IMR-90 (cell line): ENCODE results near the gene NETO2. TPM values are rescaled to one million over a fixed set of nuclear protein-coding genes. Genes with fewer than 3 reads are reported as not detected.

Source experiments
- ATAC-seq: fragments of 200-7000 bp; cut with Tn5 transposase; 2 replicates; pipeline ENCODE4 v1.9.1; 2020; ENCODE audit warnings: low read depth, mild to moderate bottlenecking, moderate library complexity
- BruUV-seq: library from RNA; stranded (reverse); fragments of 400-500 nt; replicated peaks from 2 replicates; lab custom pipeline; 2021; lab: Mats Ljungman, UMichigan
- CTCF ChIA-PET: fragments of 300-600 bp; formaldehyde crosslinking; extraction: SDS; loops from one replicate; lab custom pipeline; 2021; ENCODE audit warnings: antibody characterized with exemption; lab: Yijun Ruan, JAX
- POLR2A ChIA-PET: fragments of 300-600 bp; sonication (Branson Sonifier 250); formaldehyde crosslinking; loops from one replicate; lab custom pipeline; 2022; ENCODE audit warnings: antibody characterized with exemption; ENCODE audit not compliant: unreplicated experiment; lab: Charles Lee
- DNase-seq: peaks from one replicate; pipeline ENCODE4 v3.0.0; 2013
- H2AFZ ChIP-seq: replicated peaks from 2 replicates; pipeline ENCODE3; 2013; ENCODE audit warnings: low read length, mild to moderate bottlenecking; ENCODE audit not compliant: poor library complexity
- H2AK5ac ChIP-seq: 2 replicates; pipeline ENCODE4 v1.6.1; 2013; ENCODE audit warnings: low read depth, low read length, inconsistent platforms
- H2AK9ac ChIP-seq: replicated peaks from 2 replicates; pipeline ENCODE3; 2013; ENCODE audit warnings: mild to moderate bottlenecking, low read depth, low read length, moderate library complexity; ENCODE audit not compliant: poor library complexity
- H2BK120ac ChIP-seq: 2 replicates; pipeline ENCODE4 v1.6.1; 2013; ENCODE audit warnings: low read depth, low read length, inconsistent platforms
- H2BK15ac ChIP-seq: 3 replicates; pipeline ENCODE4 v1.6.1; 2013; ENCODE audit warnings: low read depth, low read length, inconsistent platforms
- H2BK20ac ChIP-seq: 2 replicates; pipeline ENCODE4 v1.6.1; 2013; ENCODE audit warnings: low read depth, mild to moderate bottlenecking, inconsistent platforms, low read length, moderate library complexity
- H2BK5ac ChIP-seq: 2 replicates; pipeline ENCODE4 v1.6.1; 2013; ENCODE audit warnings: mild to moderate bottlenecking, low read depth, low read length, inconsistent platforms; ENCODE audit not compliant: poor library complexity, severe bottlenecking
- H3K14ac ChIP-seq: replicated peaks from 2 replicates; pipeline ENCODE4 v1.6.1; 2013; ENCODE audit warnings: low read depth, low read length, inconsistent platforms
- H3K18ac ChIP-seq: 2 replicates; pipeline ENCODE4 v1.6.1; 2013; ENCODE audit warnings: low read depth, low read length, control low read depth
- H3K23ac ChIP-seq: 2 replicates; pipeline ENCODE4 v1.6.1; 2013; ENCODE audit warnings: low read depth, low read length, inconsistent platforms
- H3K27ac ChIP-seq: 2 replicates; pipeline ENCODE4 v1.5.1; 2013; ENCODE audit warnings: mild to moderate bottlenecking, control low read depth, low read length; ENCODE audit not compliant: insufficient read depth
- H3K27me3 ChIP-seq: 2 replicates; pipeline ENCODE4 v1.6.1; 2013; ENCODE audit warnings: low read length; ENCODE audit not compliant: control insufficient read depth, insufficient read depth
- H3K36me3 ChIP-seq: 2 replicates; pipeline ENCODE4 v1.6.1; 2013; ENCODE audit warnings: low read length, mixed read lengths; ENCODE audit not compliant: control insufficient read depth, insufficient read depth
- H3K4ac ChIP-seq: 2 replicates; pipeline ENCODE4 v1.6.1; 2013; ENCODE audit warnings: low read depth, low read length, inconsistent platforms
- H3K4me1 ChIP-seq: 2 replicates; pipeline ENCODE4 v1.6.1; 2013; ENCODE audit warnings: low read length, mixed read lengths; ENCODE audit not compliant: control insufficient read depth, insufficient read depth
- H3K4me2 ChIP-seq: 2 replicates; pipeline ENCODE4 v1.6.1; 2013; ENCODE audit warnings: low read depth, mild to moderate bottlenecking, control low read depth, low read length, moderate library complexity
- H3K4me3 ChIP-seq: 2 replicates; pipeline ENCODE4 v1.5.1; 2013; ENCODE audit warnings: low read depth, mild to moderate bottlenecking, control low read depth, low read length, moderate library complexity; ENCODE audit not compliant: insufficient read depth
- H3K56ac ChIP-seq: 2 replicates; pipeline ENCODE4 v1.6.1; 2013; ENCODE audit warnings: low read length, inconsistent platforms; ENCODE audit not compliant: insufficient read depth; ENCODE audit errors: extremely low read depth
- H3K79me1 ChIP-seq, 2 experiments: 2 replicates each; pipeline ENCODE4 v1.6.1; 2013; ENCODE audit warnings: low read length in 2 of 2, inconsistent platforms in 1 of 2, low read depth in 1 of 2
- H3K9ac ChIP-seq: 2 replicates; pipeline ENCODE4 v1.6.1; 2013; ENCODE audit warnings: low read depth, low read length, control low read depth
- H3K9me1 ChIP-seq: 2 replicates; pipeline ENCODE4 v1.6.1; 2013; ENCODE audit warnings: low read length, inconsistent platforms; ENCODE audit not compliant: insufficient read depth
- H3K9me3 ChIP-seq: 2 replicates; pipeline ENCODE4 v1.6.1; 2013; ENCODE audit warnings: low read length; ENCODE audit not compliant: control insufficient read depth, insufficient read depth
- H4K20me1 ChIP-seq: 2 replicates; pipeline ENCODE4 v1.6.1; 2013; ENCODE audit warnings: low read length, inconsistent platforms; ENCODE audit not compliant: insufficient read depth
- H4K5ac ChIP-seq: 2 replicates; pipeline ENCODE4 v1.6.1; 2013; ENCODE audit warnings: mild to moderate bottlenecking, low read depth, low read length, control low read depth
- H4K8ac ChIP-seq, 2 experiments: 2 replicates each; pipeline ENCODE4 v1.6.1; 2013; ENCODE audit warnings: low read depth in 2 of 2, low read length in 2 of 2, control low read depth in 1 of 2, inconsistent platforms in 1 of 2
- H4K91ac ChIP-seq: 2 replicates; pipeline ENCODE4 v1.6.1; 2013; ENCODE audit warnings: low read depth, low read length, inconsistent platforms; ENCODE audit not compliant: insufficient read depth
- BHLHE40 ChIP-seq: fragments of 150-350 bp; IDR thresholded peaks from 2 replicates; pipeline ENCODE4 v1.6.1; 2016; ENCODE audit warnings: mild to moderate bottlenecking, low read depth, low read length
- CEBPB ChIP-seq: IDR thresholded peaks from 2 replicates; pipeline ENCODE4 v1.6.1; 2012; ENCODE audit warnings: low read depth, low read length, improper control_type of control experiment
- CHD1 ChIP-seq: IDR thresholded peaks from 2 replicates; pipeline ENCODE4 v1.6.1; 2012; ENCODE audit warnings: low read depth, low read length, improper control_type of control experiment
- CTCF ChIP-seq: conservative IDR thresholded peaks from 2 replicates; pipeline ENCODE4 v1.5.1; 2012; ENCODE audit warnings: mild to moderate bottlenecking, low read depth, low read length, improper control_type of control experiment
- FOS ChIP-seq: fragments of 150-350 bp; IDR thresholded peaks from 2 replicates; pipeline ENCODE4 v1.6.1; 2016; ENCODE audit warnings: low read depth, low read length
- MAFK ChIP-seq: IDR thresholded peaks from 2 replicates; pipeline ENCODE4 v1.6.1; 2012; ENCODE audit warnings: low read depth, low read length, improper control_type of control experiment
- MAZ ChIP-seq: IDR thresholded peaks from 2 replicates; pipeline ENCODE4 v1.6.1; 2012; ENCODE audit warnings: low read depth, mild to moderate bottlenecking, low read length, improper control_type of control experiment, moderate library complexity, borderline replicate concordance
- MXI1 ChIP-seq: IDR thresholded peaks from 2 replicates; pipeline ENCODE4 v1.6.1; 2012; ENCODE audit warnings: low read depth, mild to moderate bottlenecking, low read length, moderate library complexity, borderline replicate concordance
- NFE2L2 ChIP-seq: fragments of 150-350 bp; IDR thresholded peaks from 2 replicates; pipeline ENCODE4 v1.6.1; 2016; ENCODE audit warnings: low read depth, mild to moderate bottlenecking, low read length
- POLR2A ChIP-seq: IDR thresholded peaks from 2 replicates; pipeline ENCODE4 v1.6.1; 2012; ENCODE audit warnings: mild to moderate bottlenecking, low read depth, low read length
- RAD21 ChIP-seq: IDR thresholded peaks from 2 replicates; pipeline ENCODE4 v1.6.1; 2012; ENCODE audit warnings: low read length, improper control_type of control experiment
- RCOR1 ChIP-seq: IDR thresholded peaks from 2 replicates; pipeline ENCODE4 v1.6.1; 2012; ENCODE audit warnings: mild to moderate bottlenecking, low read length, improper control_type of control experiment; ENCODE audit not compliant: insufficient replicate concordance
- RFX5 ChIP-seq: IDR thresholded peaks from 2 replicates; pipeline ENCODE4 v1.8.0; 2012; ENCODE audit warnings: low read depth, mild to moderate bottlenecking, low read length, moderate library complexity
- SMC3 ChIP-seq: fragments of 150-350 bp; IDR thresholded peaks from 2 replicates; pipeline ENCODE4 v1.6.1; 2016; ENCODE audit warnings: low read depth, mild to moderate bottlenecking, antibody characterized with exemption, low read length, moderate library complexity
- WGBS, 2 experiments: methylation state at CpG; one replicate each; pipeline versions ENCODE4 v1.1.5 to v1.1.7; 2013; ENCODE audit warnings: missing lambda C conversion rate in 2 of 2; ENCODE audit not compliant: insufficient read length in 1 of 2; ENCODE audit errors: extremely low coverage in 2 of 2; 5-methylcytosine and 5-hydroxymethylcytosine counted together
- dilution Hi-C: fragments of 300-500 bp; cut with HindIII; formaldehyde crosslinking; loops from one replicate; pipeline ENCODE4 v1.14.3; 2018; ENCODE audit warnings: low sequenced_read_pairs; ENCODE audit not compliant: unreplicated experiment
- in situ Hi-C: fragments of 300-500 bp; cut with MboI; formaldehyde crosslinking; loops from 3 replicates; pipeline ENCODE4 v1.14.3; 2019; ENCODE audit warnings: low sequenced_read_pairs, inconsistent platforms, mixed read lengths
- intact Hi-C: fragments of 100-400 bp; cut with micrococcal nuclease; formaldehyde crosslinking; loops from 2 replicates; pipeline ENCODE4 v1.10.0; 2022
- polyA plus RNA-seq, 3 experiments: library from polyadenylated mRNA; depleted of rRNA; stranded (reverse); fragments of >200 nt; gene quantifications; 2 replicates each; pipeline ENCODE4 v1.2.3, GENCODE V29; 2012; ENCODE audit warnings: low replicate concordance in 1 of 3
- total RNA-seq: library from RNA; depleted of rRNA; stranded (reverse); fragments of >200 nt; gene quantifications from 2 replicates; pipeline ENCODE4 v1.2.3, GENCODE V29; 2012
- TF ChIP-seq, protein P1 (sequence below): fragments of 150-350 bp; IDR thresholded peaks from 2 replicates; pipeline ENCODE4 v1.6.1; 2017; ENCODE audit warnings: mild to moderate bottlenecking, antibody characterized with exemption, low read length, low read depth
- TF ChIP-seq, protein P2 (sequence below): fragments of 150-350 bp; IDR thresholded peaks from 2 replicates; pipeline ENCODE4 v1.6.1; 2016; ENCODE audit warnings: low read depth, mild to moderate bottlenecking, low read length, moderate library complexity, borderline replicate concordance

Gene NETO2
- total and polyA plus RNA-seq, 2 of the 4 experiments (the other 2 are of a cell fraction), result 38.5 to 39.3 TPM

GRCh38 chr16:47053895-47054294, 89.8 kb downstream of the NETO2 start:
- no peak overlapping the region for H4K8ac ChIP-seq
- no peak for TF ChIP-seq FOS
- no peak for TF ChIP-seq SMC3
- TF ChIP-seq NFE2L2, result no peak
- TF ChIP-seq, protein P1, sequence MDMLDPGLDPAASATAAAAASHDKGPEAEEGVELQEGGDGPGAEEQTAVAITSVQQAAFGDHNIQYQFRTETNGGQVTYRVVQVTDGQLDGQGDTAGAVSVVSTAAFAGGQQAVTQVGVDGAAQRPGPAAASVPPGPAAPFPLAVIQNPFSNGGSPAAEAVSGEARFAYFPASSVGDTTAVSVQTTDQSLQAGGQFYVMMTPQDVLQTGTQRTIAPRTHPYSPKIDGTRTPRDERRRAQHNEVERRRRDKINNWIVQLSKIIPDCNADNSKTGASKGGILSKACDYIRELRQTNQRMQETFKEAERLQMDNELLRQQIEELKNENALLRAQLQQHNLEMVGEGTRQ, result no peak
- TF ChIP-seq RCOR1, result no peak
- TF ChIP-seq RAD21, result no peak
- no peak for TF ChIP-seq MAZ
- TF ChIP-seq, protein P2, sequence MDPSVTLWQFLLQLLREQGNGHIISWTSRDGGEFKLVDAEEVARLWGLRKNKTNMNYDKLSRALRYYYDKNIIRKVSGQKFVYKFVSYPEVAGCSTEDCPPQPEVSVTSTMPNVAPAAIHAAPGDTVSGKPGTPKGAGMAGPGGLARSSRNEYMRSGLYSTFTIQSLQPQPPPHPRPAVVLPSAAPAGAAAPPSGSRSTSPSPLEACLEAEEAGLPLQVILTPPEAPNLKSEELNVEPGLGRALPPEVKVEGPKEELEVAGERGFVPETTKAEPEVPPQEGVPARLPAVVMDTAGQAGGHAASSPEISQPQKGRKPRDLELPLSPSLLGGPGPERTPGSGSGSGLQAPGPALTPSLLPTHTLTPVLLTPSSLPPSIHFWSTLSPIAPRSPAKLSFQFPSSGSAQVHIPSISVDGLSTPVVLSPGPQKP, result no peak
- TF ChIP-seq CTCF, result no peak
- no peak for TF ChIP-seq POLR2A
- no peak for TF ChIP-seq RFX5
- no peak for TF ChIP-seq CHD1
- TF ChIP-seq MAFK, result no peak
- no peak for TF ChIP-seq CEBPB
- TF ChIP-seq BHLHE40, result no peak
- TF ChIP-seq MXI1, result no peak
- H2BK15ac ChIP-seq, result no peak overlapping the region
- in situ Hi-C loops (no loop called here), dilution Hi-C loops (no loop called here), intact Hi-C loops (no loop called here)
- no peak overlapping the region for H3K18ac ChIP-seq
- no peak overlapping the region for H2BK5ac ChIP-seq
- no peak overlapping the region for H3K9ac ChIP-seq
- H3K4me2 ChIP-seq, result no peak overlapping the region
- DNase-seq (no peak), ATAC-seq (no peak)
- H3K56ac ChIP-seq, result no peak overlapping the region
- no peak overlapping the region for H3K23ac ChIP-seq
- no TSS peak for BruUV-seq
- no peak overlapping the region for H3K4ac ChIP-seq
- no peaks in the 10 kb centered on the region for H3K4me1 ChIP-seq
- ChIA-PET CTCF (no interaction called here), POLR2A (no interaction called here)
- no peaks in the 10 kb centered on the region for H3K9me1 ChIP-seq
- H2AFZ ChIP-seq, result no peak overlapping the region
- H2AK5ac ChIP-seq, result no peak overlapping the region
- no peak overlapping the region for H2AK9ac ChIP-seq
- H3K4me3 ChIP-seq, result no peak overlapping the region
- H4K5ac ChIP-seq, result no peak overlapping the region
- H2BK120ac ChIP-seq, result no peak overlapping the region
- no peaks in the 10 kb centered on the region for H3K79me1 ChIP-seq
- no peak overlapping the region for H2BK20ac ChIP-seq
- peaks cover 5% of the 10 kb centered on the region for H3K27me3 ChIP-seq
- H3K9me3 ChIP-seq, result no peaks in the 10 kb centered on the region
- H4K20me1 ChIP-seq, result no peaks in the 10 kb centered on the region
- no CpG with 5 or more reads among the region's 5 CpGs for WGBS, 2 experiments
- H4K91ac ChIP-seq, result no peak overlapping the region
- no peak overlapping the region for H3K27ac ChIP-seq
- no peak overlapping the region for H3K14ac ChIP-seq
- H3K36me3 ChIP-seq, result no peaks in the 10 kb centered on the region
